Vagina (tissue), 2 donors: Measurements from ENCODE around the gene FOXRED2.

Experiments used
- CTCF ChIP-seq, 3 experiments: fragments of 450-650 bp in 2 of 3; fragments of 200-600 bp in 1 of 3; sonication (generic) in 1 of 3; IDR thresholded peaks; one replicate each; pipeline ENCODE4 v1.5.1; 2017 to 2019; ENCODE audit warnings: antibody characterized with exemption in 3 of 3, mild to moderate bottlenecking in 2 of 3, moderate library complexity in 2 of 3
- POLR2A ChIP-seq, 2 donors: fragments of 450-650 bp; IDR thresholded peaks; one replicate each; pipeline ENCODE4 v1.6.1; 2017; ENCODE audit warnings: antibody characterized with exemption in 2 of 2, mild to moderate bottlenecking in 2 of 2, moderate library complexity in 2 of 2

GRCh38 chr22:36478966-36479365 lies 27.9 kb downstream of the FOXRED2 start:
- TF ChIP-seq CTCF (IDR thresholded peaks at IDR 0.05) (no peak), POLR2A (IDR thresholded peaks at IDR 0.05) (no peak)
